Endothelial cell of hepatic sinusoid (primary cell): ENCODE measurements around the gene RBM17.
"Not testable (repeated sequence)": the region's sequence is repeated elsewhere in the genome, so short reads cannot be mapped to it uniquely, and the experiment has no call there.

Experiments used
- in situ Hi-C: cut with HindIII; loops from 2 replicates; pipeline ENCODE4 v1.10.0; 2017; ENCODE audit warnings: low sequenced_read_pairs

RBM17 gene

GRCh38 chr10:6146013-6146785 lies 57.4 kb downstream of the RBM17 start:
- in situ Hi-C loops: no loop called here

GRCh38 chr10:6146921-6147320 lies 58.1 kb downstream of the RBM17 start:
- in situ Hi-C loops: no loop called here

DNA sequence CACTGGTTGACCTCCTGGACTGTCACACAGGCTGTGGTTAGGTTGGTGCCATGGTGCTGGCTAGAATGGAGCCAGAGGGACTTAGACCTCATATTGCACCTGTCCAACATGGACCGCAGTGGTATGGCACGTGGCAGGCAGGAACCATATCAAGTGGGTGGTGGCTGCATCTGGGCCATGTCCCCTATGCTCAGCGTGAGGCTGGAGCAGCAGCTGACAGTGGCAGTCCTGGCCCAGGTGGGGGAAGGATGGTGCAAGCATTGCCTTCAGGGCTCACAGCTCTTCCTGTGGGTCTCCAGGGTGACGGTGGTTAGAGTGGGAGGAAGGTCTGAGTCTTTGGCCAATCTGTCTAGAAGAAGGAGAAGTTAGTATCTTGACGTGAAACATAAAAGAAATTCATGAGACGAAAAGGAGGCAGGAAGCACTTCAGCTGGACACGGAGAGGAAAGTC lies 59.4 kb downstream of the RBM17 start:
- in situ Hi-C loops: no loop called here

DNA sequence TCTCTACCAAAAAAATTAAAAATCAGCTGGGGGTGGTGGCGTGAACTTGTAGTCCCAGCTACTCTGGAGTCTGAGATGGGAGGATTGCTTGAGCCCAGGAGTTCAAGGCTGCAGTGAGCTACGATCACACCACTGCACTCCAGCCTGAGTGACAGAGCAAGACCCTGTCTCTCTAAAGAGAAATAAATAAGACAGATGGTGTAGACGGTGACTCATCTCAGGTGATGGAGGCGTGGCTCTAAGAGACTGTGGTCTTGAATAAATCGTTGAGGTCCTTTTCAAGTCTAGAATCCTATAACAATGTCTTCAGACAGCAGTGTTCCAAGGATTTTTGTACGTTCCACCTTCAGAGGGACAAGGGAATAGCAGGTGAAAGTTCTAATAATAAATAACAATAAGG lies 60.1 kb downstream of the RBM17 start:
- in situ Hi-C loops: no loop called here

GRCh38 chr10:6151087-6151977 lies 62.5 kb downstream of the RBM17 start:
- in situ Hi-C loops: no loop called here

DNA sequence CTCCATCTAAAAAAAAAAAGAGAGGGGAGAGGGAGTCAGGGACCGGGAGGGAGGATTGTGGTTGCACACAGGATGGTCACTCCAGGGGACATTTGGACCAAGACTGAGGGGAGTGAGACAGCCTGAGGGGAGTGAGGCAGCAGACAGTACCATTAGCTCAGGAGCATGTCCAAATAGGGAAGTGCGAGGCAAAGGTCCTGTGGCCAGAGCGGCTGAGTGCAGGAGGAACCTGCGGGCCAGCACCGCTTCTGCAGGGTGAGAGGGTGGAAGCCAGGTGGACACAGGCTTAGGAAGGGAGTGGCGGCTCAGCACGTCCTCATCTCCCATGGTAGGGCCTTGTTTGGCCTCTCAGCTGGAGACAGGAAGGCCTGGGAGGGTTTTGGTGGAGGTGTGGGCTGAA lies 65.0 kb downstream of the RBM17 start:
- in situ Hi-C loops: no loop called here

- in situ Hi-C loops: no loop called here
These were observed 65.7 kb downstream of the RBM17 start for GRCh38 chr10:6154566-6154965.

DNA sequence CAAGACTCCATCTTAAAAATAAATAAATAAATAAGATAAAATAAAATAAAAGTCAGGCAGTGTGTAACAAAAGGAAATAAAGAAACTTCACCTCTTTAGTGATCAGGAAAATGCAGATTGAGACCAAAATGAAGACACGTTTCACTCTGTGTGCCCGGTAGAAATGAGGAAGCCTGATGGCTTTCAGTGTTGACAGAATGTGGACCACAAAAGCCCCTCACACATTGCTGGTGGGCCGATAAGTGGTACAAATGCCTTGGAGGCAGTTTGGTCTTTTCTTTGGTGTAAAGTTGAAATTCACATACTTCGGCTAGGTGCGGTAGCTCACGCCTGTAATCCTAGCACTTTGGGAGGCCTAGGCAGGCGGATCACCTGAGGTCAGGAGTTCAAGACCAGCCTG lies 69.4 kb downstream of the RBM17 start:
- in situ Hi-C loops: no loop called here

DNA sequence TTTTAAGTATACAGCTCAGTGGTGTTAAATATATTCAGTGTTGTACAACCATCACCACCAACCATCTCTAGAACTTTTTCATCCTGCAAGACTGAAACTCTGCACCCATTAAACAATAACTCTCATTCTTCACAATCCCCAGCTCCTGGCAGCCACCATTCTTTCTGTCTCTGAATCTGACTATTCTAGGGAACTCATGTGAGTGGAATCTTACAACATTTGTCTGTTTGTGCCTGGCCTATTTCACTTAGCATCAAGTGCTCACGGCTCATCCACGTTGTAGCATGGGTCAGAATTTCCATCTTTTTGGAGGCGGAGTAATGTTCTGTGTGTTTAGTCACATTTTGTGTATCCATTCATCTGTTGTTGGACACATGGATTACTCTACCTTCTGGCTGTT lies 73.1 kb downstream of the RBM17 start:
- in situ Hi-C loops: no loop called here

DNA sequence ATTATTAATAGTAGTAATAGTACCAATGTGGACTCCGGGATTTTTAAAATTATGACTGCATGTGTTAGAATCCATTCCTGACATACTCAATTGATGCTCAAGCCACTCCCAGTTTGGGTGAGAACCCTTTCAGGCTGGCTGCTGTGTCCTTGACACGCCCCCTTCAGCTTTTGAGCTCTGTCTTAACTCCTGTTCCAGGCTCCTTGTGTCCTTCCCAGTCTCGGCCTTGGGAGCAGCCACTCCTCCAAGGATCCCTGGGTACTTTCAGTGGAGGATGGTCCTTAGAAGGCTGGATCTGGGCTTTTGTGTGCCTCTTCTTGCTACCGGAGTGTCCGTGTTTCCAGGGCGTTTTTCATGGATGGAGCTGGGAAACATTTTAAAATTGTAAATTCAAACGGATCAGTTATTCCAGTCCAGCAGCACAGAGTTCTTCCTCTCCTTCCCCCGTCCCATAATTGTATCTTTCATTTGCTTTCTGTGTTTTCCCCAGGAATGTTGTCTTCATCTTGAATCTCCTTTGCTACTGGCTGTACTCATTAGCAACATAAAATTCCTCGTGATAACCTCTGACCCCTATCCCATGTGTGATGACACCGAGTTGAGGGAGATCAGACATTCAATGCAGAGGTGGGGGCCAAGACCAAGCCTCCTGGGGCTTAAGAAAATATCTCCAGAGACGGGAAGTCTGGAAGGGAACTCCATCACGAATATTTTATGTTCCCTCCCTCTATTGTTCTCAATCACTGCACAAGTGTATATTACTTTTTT lies 73.9 kb downstream of the RBM17 start:
- in situ Hi-C loops: no loop called here

- in situ Hi-C loops: no loop called here
These were observed 74.8 kb downstream of the RBM17 start for GRCh38 chr10:6163364-6164270.

- in situ Hi-C loops: no loop called here
These were observed 75.6 kb downstream of the RBM17 start for GRCh38 chr10:6164271-6165095.

DNA sequence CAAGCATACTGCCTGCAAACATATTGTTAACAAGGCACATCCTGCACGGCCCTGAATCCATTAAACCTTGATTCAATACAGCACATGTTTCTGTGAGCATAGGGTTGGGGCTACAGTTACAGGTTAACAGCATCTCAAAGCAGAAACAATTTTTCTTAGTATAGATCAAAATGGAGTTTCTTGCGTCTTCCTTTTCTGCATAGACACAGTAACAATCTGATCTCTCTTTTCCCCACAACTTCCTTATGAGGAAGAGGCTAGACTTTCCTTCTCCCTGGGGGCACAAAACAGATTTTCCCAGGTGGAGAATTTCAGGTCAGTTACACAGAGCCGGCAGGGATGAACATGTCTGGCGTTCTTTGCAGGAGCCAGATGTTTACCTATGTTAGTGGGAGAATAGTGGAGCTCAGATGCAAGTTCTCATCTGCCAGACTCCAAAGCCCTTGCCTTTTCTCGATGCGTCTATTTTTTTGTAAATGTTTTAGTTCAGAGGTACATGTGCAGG lies 76.4 kb downstream of the RBM17 start:
- in situ Hi-C loops: no loop called here

- in situ Hi-C loops: not testable (repeated sequence)
These were observed 77.1 kb downstream of the RBM17 start for GRCh38 chr10:6165933-6166332.
